ENCODE data around the gene MORN3. TPM values are rescaled to one million over a fixed set of nuclear protein-coding genes. Genes with fewer than 3 reads are reported as not detected.
"Not testable (repeated sequence)": the region's sequence is repeated elsewhere in the genome, so short reads cannot be mapped to it uniquely, and the experiment has no call there.

MORN3 gene
- total RNA-seq, 2 donors from 2014 or later = 0.19 to 0.32 TPM

- DNase-seq (ENCODE audit: low spot score) = no peak
- intact Hi-C loops (cut with DNase I) = loop anchor here (2.0 to 10.0 kb wide), 3 partner anchors 95 to 188 kb away; partner anchors contain the start of genes PSMD9 (in 1 of the 2) and RHOF (in 1 of the 2)
Measured at GRCh38 chr12:121697093-121697698, 27.7 kb upstream of the MORN3 start.

GRCh38 chr12:121693155-121693687, 23.8 kb upstream of the MORN3 start:
- DNase-seq (ENCODE audit: low spot score) = no peak
- intact Hi-C loops (cut with DNase I) = loop anchor here in 1 of 2 donors (10.0 kb wide), 1 partner anchor 192 kb away; the partner anchor contains the start of gene PSMD9

- DNase-seq (ENCODE audit: low spot score) = not testable (repeated sequence)
- intact Hi-C loops (cut with DNase I) = loop anchor here in 1 of 2 donors (10.0 kb wide), 1 partner anchor 192 kb away; the partner anchor contains the start of gene PSMD9
Measured at GRCh38 chr12:121692744-121693143, 23.3 kb upstream of the MORN3 start.

GRCh38 chr12:121689430-121689829, 20.0 kb upstream of the MORN3 start:
- intact Hi-C loops (cut with DNase I) = no loop called here
- DNase-seq (ENCODE audit: low spot score) = no peak

DNA sequence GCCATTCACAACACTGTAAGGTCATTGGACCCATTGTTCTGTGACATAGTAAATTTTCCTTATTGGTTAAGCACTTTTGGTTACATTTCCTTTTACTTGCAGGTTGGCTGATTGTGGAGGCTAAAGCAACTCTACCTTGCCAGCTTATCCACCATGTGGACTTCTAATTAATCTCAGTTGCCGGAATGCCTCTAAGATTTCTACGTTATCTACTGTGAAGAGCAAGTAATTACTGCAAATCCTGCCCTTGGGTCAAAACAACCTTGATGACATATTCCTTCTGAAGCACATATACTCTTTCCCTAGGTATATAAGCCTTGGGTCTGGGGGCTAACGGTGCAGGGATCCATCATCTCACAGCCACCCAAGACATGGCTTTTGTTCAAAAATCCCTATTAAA, 19.5 kb upstream of the MORN3 start:
- no peak for DNase-seq (ENCODE audit: low spot score)
- intact Hi-C loops (cut with DNase I) = no loop called here

DNA sequence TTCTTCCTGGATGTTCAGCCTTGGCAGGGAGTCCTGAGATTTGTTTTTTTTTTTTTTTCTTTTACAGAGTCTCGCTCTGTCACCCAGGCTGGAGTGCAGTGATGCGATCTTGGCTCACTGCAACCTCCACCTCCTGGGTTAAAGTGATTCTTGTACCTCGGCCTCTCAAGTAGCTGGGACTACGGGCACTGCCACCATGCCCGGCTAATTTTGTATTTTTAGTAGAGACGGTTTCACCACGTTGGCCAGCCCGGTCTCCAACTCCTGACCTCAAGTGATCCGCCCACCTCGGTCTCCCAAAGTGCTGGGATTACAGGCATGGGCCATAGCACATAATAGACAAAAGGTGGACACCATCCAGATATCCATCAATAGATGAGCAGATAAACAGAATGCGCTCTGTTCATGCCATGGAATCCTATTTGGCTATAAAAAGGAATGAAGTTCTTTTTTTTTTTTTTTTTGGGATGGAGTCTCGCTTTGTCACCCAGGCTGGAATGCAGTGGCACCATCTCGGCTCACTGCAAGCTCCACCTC, 10.3 kb upstream of the MORN3 start:
- not testable (repeated sequence) for DNase-seq (ENCODE audit: low spot score)
- intact Hi-C loops (cut with DNase I) = loop anchor here (2.0 to 10.0 kb wide), 3 partner anchors 127 to 185 kb away; no protein-coding TSS in a partner anchor

GRCh38 chr12:121678716-121679300, 9.4 kb upstream of the MORN3 start:
- no peak for DNase-seq (ENCODE audit: low spot score)
- intact Hi-C loops (cut with DNase I) = loop anchor here (10.0 kb wide), 1 partner anchor 184 kb away; no protein-coding TSS in a partner anchor

- no peak for DNase-seq (ENCODE audit: low spot score)
- intact Hi-C loops (cut with DNase I) = loop anchor here (10.0 kb wide), 1 partner anchor 184 kb away; no protein-coding TSS in a partner anchor
Measured at GRCh38 chr12:121678305-121678704, 8.9 kb upstream of the MORN3 start.

DNA sequence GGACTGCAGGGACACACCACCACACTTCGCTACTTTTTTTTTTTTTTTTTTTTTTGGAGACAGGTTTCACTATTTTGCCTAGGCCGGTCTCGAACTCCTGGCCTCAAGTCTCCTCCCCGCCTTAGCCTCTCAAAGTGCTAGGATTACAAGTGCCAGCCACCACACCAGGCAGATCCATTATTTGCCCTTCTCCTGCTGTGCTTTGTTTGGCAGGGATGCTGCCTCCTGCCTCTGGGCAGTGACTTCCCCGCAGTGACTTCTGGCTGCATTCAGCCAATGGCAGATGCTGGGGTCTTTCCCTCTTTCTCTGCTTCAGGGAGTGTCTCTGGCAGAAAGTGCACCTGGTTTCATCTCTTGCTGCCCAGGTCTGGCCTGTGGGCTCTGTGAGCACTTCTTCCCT, 6.7 kb upstream of the MORN3 start:
- DNase-seq (ENCODE audit: low spot score) = no peak
- intact Hi-C loops (cut with DNase I) = loop anchor here (10.0 kb wide), 1 partner anchor 181 kb away; no protein-coding TSS in a partner anchor

- DNase-seq (ENCODE audit: low spot score) = no peak
- intact Hi-C loops (cut with DNase I) = loop anchor here (10.0 kb wide), 1 partner anchor 178 kb away; no protein-coding TSS in a partner anchor
Measured at GRCh38 chr12:121673013-121673511, 3.6 kb upstream of the MORN3 start.

DNA sequence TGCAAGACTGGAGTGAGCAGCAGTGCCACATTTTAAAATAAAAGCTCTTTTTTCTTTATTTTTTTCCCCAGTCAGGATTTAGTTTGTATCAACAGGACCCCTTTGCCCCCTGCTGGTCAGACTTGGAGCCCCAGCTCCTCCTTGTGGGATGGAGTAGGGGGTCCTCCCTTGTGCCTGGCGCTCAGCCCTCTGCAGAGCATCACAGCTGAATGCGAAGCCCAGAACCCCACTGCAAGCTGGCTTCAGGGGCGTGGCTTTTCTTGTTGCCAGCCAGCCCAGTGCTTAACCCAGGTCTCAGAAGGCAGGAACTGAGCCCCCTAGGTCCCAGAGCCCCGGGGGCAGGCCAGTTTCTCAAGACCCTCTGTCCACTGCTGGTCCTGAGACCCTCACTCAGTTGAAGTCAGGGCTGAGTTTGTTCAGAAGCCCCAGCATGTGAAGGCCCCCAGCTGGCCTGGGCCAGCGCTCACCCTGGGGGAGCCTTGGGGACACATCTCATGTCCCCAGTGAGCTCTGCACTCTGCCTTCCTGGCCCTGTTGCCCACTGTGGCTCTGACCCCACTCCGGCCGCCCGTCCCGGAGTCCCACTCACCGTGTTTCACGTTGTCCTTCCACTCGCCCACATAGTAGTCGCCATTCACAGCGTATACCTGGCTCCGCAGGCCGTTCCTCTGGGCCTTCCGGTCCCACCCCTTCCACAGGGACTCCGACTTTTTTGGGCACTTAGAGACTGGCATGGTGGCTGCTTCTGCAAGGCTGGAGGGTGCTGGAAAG, 519 bp downstream of the MORN3 start:
- intact Hi-C loops (cut with DNase I) = loop anchor here in 1 of 2 donors (5.0 kb wide), 2 partner anchors 37 to 117 kb away; no protein-coding TSS in a partner anchor
- no peak for DNase-seq (ENCODE audit: low spot score)

GRCh38 chr12:121666829-121667228, 2.6 kb downstream of the MORN3 start:
- not testable (repeated sequence) for DNase-seq (ENCODE audit: low spot score)
- intact Hi-C loops (cut with DNase I) = loop anchor here in 1 of 2 donors (5.0 kb wide), 2 partner anchors 35 to 115 kb away; no protein-coding TSS in a partner anchor

DNA sequence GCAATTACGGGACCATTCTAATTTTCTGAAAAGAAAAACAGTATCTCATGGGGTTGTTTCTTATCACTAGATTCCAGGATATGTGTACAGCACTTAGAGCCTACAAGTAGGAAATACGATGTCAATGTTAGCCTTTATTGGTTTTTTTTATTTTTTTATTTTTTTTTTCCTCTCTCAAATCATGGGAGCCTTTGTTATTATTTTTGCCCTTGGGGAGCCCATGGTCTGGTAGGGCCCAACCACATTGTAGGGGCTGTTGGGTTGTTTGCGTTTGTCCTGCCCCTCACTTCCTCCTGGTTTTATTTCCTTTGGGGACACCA, 5.9 kb downstream of the MORN3 start:
- intact Hi-C loops (cut with DNase I) = no loop called here
- no peak for DNase-seq (ENCODE audit: low spot score)

- intact Hi-C loops (cut with DNase I); DNase-seq (ENCODE audit: low spot score): not testable (repeated sequence)
Measured at GRCh38 chr12:121661353-121662105, 7.9 kb downstream of the MORN3 start.

DNA sequence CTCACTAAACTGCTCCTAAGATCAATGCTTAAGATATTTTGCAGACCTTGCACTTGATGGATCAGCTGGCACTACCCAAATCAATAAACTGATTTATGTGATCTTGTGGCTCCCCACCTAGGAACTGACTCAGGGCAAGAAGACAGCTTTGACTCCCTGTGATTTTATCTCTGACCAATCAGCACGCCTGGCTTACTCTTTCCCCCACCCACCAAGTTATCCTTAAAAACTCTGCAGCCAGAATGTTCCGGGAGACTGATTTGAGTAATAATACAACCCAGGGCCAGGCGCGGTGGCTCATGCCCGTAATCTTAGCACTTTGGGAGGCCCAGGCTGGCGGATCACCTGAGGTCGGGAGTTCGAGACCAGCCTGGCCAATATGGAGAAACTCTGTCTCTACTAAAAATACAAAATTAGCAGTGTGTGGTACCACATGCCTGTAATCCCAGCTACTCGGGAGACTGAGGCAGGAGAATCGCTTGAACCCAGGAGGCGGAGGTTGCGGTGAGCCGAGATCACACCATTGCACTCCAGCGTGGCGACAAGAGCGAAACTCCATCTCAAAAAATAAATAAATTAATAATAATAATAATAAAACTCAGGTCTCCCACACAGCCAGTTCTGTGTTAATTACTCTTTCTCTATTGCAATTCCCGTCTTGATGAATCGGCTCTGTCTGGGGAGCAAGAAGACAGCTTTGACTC, 12.0 kb downstream of the MORN3 start:
- intact Hi-C loops (cut with DNase I) = no loop called here
- DNase-seq (ENCODE audit: low spot score) = no peak

DNA sequence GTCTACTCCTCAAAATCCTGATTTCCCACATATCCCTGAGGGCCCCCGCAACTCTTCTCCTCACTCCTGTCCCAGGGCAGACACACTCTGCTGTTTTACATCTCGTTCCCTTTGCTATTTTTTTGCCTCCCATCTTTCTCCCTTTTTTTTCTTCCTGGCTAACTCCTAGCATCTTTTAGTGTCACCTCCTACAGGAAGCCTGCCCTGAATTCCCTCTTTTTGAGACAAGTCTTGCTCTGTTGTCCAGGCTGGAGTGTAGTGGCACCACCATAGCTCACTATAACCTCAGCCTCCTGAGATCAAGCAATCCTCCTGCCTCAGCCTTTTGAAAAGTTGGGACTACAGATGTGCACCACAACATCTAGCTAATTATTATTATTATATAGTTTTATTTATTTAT, 13.3 kb downstream of the MORN3 start:
- intact Hi-C loops (cut with DNase I) = no loop called here

GRCh38 chr12:121653999-121654398, 15.5 kb downstream of the MORN3 start:
- intact Hi-C loops (cut with DNase I) = no loop called here
- DNase-seq (ENCODE audit: low spot score) = no peak

More for the DNA sequence above, 13.3 kb downstream of the MORN3 start:
- no peak for DNase-seq (ENCODE audit: low spot score)
